GM20431 (cell line): ENCODE data around the gene OR52B4.
"Not testable (repeated sequence)": the region's sequence is repeated elsewhere in the genome, so short reads cannot be mapped to it uniquely, and the experiment has no call there.

Experiments used
- in situ Hi-C: fragments of 300-500 bp; cut with MseI, MboI; formaldehyde crosslinking; loops from one replicate; pipeline ENCODE4 v1.15.0; 2020; ENCODE audit warnings: low sequenced_read_pairs; ENCODE audit not compliant: unreplicated experiment

Gene OR52B4

DNA sequence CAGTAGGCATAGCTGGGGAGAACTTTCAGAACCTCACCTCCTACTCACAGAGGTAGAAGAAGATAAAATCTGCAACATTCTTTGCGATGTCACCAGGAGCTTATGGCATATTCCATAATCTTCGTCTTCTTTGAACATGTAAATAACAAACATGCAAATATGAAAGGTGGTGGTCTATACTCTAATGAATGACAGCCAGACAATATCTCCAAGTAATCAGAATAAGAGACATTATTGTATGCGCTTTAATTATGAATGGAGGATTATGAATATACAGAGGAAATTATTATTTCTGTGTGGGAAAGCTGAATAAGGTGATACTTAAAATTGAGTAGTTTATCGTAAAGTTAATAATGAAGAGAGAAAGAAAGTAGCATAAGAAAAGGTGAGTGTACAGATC is at the start of gene OR52B4:
Gene OR52B4 (minus strand): TSS at position 101 of the 400 bp plus-strand sequence. CDS start 91 bp downstream, at position 10.
- in situ Hi-C loops, result no loop called here

DNA sequence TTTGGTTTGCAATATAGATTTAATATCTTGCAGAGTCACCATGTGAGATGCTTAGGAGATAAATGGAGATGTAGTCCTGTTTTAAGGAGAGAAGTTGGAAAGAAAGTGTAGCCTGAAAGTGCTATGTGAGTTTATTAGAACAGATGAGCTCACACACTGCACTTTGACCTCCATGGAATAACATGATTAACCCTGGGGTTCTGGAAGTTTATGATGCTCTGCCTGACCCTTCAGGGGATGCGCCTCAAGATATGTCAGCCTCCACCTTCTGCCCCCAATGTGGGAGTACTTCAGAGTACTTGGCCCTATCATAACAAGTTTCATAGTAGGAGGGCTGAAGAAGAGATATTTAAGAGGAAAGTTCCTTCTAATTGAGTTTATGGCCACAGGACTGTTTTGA is 48.6 kb upstream of the OR52B4 start:
- in situ Hi-C loops, result no loop called here

DNA sequence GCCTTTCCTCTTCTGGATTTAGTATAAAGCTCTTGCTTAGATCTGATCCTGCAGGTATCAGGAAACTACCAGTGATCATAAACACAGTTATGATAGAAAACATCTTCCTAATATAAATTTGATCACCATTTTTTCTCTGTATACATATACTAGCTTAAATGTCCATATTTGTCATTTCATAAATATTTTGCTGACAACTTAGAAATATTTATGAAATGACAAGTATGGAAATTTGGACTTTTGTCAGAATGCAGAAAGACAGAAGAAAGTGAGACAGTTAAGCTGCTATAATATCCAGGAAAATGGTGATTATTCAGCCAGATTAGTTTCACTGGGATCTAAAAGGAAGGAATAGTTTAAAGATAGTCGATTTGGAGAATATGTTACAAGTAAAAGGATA is 48.1 kb upstream of the OR52B4 start:
- in situ Hi-C loops, result no loop called here

DNA sequence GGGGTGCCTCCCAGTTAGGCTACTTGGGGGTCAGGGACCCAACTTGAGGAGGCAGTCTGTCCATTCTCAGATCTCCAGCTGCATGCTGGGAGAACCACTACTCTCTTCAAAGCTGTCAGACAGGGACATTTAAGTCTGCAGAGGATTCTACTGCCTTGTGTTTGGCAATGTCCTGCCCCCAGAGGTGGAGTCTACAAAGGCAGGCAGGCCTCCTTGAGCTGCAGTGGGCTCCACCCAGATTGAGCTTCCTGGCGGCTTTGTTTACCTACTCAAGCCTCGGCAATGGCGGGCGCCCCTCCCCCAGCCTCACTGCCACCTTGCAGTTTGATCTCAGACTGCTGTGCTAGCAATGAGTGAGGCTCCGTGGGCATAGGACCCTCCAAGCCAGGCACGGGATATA is 38.0 kb upstream of the OR52B4 start:
- in situ Hi-C loops, result not testable (repeated sequence)

DNA sequence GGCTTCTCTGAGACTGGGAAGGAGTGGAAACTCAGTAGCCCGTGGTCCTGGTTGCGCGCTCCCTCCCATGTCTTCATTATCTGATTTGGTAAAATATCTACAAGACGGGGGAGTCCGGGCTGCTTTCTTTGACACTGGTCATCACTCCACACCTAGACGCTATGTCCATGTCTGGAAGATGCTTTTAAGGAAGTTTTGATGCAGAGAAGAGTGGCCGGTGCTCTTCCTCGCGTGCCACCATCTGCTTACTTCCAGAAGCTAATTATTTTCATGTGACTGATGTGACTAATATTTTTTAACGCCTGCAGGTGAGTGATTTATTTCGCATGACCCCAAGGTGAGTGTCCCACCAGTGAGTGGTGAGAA is 25.7 kb upstream of the OR52B4 start:
- in situ Hi-C loops, result no loop called here

DNA sequence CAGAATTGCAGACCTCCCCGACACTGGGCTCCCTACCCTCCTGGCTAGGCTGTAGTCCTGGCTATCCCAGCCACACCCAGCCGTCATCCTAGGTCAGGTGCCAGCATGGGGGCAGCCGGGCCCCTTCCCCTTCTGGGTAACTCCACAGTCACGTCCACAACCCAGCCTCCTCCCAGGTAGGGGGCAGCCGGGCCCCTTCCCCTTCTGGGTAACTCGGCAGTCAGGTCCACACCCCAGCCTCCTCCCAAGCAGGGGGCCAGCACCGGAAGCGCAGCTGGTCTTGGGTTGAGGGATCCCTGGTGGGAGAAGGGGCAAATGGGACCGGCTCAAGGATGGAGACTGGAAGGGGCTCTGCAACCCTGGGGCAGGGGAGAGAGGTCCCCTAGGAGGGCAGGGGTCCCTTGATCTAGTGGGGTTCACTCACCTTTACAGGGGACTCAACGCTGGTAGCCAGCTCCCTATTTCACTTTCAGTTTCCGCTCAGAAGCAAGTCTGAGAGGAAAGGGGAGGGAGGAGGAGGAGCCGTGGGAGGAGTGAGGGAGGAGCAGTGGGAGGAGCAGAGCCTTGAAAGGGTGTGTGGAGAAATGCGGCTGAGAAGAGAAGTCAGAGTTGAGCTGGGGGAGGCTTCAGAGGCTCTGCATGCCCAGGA is 25.1 kb upstream of the OR52B4 start, which contains the start of gene TRIM21:
Gene TRIM21 (minus strand): TSS at position 494 of the 649 bp plus-strand sequence. CDS start 3,293 bp downstream, outside the sequence.
- in situ Hi-C loops, result no loop called here

DNA sequence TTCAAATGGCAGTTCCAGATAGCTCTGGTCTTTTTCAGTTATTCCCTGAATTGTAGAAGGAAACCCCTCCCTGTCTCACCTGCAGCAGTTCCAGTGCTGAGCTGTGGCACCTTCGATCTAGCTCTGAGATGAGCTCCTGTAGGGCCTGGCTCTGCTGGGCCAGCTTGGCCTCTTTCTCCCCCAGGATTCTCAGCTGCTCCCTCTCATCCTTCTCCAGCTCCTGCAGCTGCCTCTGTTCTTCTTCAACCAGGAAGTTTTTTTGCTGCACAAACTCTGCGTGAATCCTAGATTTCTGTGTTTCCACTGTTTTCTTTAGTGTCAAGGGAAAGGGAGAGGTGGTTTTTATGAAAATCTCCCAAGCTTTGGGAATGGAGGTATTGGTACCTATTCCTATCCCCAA is 20.0 kb upstream of the OR52B4 start:
- in situ Hi-C loops, result no loop called here

DNA sequence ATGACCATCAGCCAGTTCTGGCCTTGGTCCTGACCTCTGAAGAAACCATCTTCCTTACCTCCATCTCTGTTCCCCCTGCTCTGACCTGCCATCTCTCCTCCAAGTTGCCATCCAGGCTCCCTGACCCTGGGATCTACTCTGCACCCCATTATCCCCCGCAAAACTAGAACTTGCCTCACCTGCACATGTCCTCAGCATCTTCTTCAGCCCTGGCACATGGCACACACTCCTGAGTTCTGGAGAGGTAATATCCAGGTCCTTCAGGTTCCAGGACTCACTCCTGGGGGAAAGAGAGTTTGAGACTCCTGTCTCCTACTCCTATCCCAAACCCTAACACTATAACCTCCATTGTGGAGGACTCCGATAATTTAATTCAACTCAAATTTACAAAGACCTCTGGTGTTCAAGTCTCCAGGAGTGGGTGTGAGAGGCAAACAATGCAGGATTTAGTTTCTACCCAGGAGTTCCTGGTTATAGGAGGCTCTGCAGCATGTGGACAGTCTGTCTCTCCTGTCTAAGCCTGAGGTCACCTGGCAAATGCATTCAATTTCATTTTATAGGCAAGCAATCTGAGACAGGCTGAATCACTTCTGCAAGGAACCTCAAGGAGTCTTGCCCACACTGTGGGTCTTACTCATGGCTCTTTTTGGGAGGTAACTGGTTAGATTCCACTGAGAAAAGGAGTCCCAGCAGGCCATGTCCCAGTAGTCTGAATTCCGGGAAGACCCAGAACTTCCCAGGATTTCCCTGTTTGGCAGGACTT is 18.0 kb upstream of the OR52B4 start:
- in situ Hi-C loops, result no loop called here

DNA sequence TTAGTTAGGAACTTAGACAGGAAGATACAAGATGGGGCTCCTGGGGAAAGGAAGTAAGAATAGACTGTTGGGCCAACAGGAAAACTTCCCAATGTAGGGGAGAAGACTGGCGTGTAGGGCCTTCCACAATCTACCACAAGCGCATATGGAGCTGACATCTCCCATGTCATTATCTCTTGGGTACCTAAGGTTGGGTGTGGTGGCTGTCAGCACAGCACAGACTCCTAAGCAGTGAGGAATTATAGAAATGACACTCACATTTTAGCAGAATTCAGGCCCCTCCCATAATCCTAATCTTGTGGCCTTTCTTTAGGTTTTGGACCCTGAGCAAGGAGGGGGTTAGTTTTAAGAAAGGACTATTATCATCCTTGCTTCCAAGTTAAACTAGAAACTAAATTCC is 13.7 kb upstream of the OR52B4 start:
- in situ Hi-C loops, result no loop called here

DNA sequence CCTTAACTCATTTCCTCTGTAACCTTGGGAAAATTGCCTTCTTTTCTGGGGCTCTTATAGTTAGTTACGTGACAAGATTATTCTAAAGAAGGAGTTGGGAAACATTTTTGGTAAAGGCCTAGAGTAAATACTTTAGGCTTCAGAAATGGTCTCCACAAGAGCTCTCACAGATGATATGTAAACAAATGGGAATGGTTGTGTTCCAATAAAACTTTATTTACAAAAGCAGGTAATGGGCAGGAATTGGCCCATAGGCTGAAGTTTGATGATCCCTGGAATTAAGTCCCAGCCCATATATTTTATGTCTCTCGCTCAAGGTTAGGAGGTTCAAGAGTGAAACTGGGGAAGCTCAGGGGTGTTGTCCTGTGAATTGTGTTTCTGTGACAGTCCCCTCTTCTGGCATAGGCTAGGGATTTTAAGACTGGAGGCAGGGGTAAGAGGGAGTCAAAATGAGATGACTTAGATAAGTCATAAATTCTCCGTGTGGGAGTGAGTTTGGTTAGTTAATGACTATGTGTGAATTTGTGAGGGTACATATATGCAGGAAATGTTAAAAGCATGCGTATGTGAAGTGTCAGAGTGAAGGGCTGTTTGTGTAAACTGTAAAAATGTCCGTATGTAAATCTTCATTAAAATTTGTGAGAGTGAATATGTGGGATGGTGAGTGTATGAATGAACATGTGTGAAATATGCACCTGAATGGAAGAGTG is 7.4 kb upstream of the OR52B4 start:
- in situ Hi-C loops, result no loop called here

DNA sequence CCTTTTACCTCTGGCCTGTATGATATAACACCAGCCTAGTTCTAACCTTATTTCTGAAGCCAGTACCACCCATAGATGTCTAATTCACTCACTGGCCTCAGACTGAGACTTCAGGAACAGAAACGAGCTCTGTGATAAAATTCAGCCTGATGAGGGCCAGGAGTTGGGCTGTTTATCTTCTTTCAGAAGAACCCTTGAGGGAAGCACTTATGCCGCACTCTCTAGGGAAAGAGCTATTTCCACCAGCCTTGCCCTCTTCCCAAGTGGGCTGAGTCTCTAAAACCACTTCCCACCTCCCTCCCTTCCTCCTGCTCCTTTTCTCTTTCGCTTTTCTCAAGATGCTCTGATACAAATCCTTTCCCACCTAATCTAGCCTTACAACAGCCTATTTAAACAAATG is 2.0 kb upstream of the OR52B4 start:
- in situ Hi-C loops, result no loop called here

DNA sequence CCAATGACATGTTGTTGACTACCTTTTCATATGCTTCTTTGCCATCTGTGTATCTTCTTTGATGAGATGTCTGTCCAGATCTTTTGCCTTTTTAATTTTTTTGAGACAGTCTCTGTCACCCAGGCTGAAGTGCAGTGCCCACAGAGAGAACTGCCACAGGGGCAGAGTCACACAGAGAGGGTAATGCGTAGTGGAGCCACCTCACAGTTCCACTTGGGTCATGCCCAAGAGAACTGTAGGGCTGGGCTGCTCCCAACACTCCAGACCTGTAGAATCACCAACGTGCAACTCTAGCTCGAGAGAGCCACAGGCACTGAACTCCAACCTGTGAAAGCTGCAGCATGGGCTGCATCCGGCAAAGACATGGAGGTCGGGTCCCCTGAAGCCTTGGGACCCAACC is 20.0 kb downstream of the OR52B4 start:
- in situ Hi-C loops, result not testable (repeated sequence)

DNA sequence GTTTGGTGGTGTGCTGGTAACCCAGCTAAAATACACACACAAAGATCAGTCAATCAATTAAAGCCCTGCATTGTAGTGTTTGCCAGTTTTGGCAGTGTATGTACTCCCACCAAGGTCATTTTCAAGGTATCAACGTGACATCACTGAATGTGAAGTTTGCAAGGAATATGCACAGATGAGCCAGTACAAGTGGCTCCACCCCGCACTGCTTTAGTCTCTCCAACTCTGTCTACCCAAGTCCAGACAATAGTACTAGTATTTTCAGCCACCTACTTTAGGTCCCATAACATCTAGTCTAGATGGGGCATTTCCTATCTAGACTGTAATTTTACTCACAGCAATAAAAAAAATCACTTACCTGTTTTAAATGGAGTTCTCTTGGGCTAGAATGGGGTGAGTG is 22.8 kb downstream of the OR52B4 start:
- in situ Hi-C loops, result not testable (repeated sequence)

DNA sequence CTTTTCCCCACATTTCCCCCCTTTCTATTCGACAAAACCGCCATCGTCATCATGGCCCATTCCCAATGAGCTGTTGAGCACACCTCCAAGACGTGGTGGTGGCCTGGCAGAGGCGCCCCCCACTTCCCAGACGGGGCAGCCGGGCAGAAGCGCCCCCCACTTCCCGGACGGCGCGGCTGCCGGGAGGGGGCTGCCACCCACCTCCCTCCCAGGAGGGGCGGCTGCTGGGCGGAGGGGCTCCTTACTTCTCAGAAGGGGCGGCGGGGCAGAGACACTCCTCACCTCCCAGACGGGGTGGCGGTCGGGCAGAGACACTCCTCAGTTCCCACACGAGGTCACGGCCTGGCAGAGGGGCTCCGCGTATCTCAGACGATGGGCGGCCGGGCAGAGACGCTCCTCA is 33.8 kb downstream of the OR52B4 start:
- in situ Hi-C loops, result not testable (repeated sequence)
